GOT3 (cell line): ENCODE measurements around the gene EXOC5.

ENCODE experiments used
- DNase-seq: peaks from one replicate; lab custom pipeline; 2025; ENCODE audit warnings: mixed read lengths; lab: John Stamatoyannopoulos, UW

Gene EXOC5

DNA sequence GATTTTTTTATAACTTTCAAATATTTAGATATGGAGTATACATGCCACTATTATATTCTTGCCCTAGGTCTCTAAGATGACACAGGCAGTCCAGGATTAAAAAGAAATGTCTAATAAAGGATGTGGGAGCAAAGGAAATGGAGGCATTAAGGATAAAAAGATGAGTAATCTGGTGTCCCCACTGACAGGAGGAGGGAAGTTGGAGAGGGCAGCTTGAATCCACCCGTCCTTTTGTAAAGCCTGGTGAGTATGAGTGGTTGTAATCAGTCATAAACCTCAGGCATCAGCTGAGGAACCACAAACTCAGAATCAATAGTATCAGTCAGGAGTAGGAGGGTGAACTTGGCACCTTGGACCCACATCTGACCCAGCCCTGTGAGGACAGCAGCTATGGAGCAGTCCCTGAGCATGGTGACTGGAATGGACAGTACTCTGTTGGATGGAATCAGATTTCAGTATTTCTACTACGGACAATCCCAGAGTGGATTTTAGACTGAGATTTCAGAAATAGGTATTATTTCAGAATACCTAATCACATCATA is 100.5 kb downstream of the EXOC5 start:
- no peak for DNase-seq

DNA sequence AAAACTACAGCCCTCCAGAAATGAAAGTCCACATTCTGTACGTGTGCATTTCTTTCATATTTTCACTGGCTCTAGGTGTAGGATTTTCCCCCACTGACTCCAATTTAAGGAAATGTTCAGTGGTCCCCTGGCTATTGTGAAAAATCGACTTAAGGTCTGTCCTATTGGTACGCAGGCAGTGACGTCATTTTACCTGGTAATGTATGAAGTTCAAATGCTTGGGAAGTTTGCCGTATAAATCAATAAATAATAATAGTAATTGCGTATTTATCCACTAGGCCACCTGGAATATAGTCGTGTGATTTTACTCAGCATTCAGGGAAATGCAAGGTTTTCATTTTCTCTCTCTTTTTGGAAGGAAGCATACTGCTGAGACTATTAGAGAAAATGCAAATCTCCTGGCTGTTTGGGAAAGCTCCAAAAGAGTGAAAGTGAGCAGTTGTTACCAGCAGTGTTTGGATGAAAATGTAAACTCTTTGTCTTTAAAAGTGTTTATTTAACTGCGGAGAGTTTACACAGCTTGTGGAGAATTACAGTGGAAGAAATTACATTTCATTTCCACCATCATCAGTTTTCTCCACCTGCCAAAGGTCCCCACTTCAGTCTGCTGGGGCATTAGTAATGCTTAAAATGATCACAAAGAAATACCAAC is 107.0 kb downstream of the EXOC5 start:
- DNase-seq = no peak

DNA sequence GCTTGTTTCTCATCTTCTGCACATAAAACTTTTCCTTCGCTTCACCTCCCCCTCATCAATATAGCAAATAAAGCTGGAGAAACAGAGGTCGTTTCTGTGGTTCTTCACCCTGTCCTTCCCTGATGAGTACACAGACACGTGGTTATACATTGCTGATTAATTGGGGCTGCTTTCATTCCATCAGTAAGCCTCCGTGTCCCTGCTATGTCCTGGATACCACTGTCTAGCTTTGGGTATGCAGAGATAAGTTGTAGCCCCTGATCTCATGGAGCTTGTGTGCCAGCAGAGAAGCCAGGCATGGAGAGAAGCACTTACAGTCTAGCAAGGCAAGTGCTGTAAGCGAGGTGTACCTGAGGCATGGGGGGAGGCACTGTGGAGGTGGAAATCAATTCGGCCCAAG is 108.4 kb downstream of the EXOC5 start:
- DNase-seq = no peak

DNA sequence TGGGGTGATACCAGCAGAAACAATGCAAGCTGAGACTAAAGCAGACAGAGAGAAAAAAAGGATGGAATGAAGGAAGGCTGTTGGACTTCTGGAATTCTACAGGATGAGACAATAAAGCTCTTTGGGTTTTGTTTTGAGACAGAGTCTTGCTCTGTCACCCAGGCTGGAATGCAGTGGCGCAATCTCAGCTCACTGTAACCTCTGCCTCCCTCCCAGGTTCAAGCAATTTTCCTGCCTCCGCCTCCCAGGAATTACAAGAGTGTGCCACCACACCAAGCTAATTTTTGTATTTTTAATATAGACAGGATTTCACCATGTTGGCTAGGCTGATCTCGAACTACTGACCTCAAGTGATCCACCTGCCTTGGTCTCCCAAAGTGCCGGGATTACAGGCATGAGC is 115.4 kb downstream of the EXOC5 start:
- no peak for DNase-seq
